ENCODE data around the gene TRMT61A. TPM values are rescaled to one million over a fixed set of nuclear protein-coding genes. Genes with fewer than 3 reads are reported as not detected.

TRMT61A gene
- total and polyA plus RNA-seq, 2 of the 13 experiments (the other 11 are each of a cell fraction or from before 2014, with no cell fraction given) = 6.5 to 13.6 TPM

DNA sequence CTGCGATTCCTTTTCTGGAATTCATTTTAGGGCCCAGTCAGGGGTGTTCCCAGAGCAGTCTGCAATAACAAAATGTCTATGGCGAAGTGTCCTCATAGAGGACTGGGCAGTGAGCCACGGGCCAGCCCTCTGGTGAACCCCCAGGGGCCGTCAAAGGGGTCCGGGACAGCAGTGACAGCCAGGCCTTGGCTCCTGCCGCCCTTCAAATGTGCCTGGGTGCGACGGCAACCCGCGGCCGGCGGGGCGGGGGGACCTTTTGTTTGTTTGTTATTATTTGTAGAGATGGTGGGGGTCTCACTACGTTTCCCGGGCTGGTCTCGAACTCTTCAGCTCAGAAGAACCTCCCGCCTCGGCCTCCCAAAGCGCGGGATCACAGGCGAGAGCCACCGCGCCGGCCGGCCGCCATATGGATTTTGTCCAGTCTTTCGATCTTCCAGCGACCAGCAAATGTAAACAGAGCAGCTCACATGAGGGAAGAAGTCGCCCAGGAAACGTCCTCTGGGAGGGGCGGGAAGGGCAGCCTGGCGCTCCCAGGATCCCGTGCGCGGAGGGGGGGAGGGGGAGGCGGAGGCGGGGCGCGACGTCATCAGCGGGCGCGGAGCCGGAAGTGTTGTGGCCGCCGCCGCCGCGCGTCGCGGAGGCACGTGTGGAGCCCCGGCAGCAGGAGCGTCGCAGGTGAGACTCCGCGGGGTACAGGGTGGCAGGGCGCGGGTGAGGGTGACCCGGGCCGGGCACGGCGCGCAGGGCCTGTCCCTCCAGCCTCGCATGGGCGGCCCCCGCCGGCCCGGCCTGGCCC is at the start of gene TRMT61A (continued):
- TF ChIP-seq, protein P1, sequence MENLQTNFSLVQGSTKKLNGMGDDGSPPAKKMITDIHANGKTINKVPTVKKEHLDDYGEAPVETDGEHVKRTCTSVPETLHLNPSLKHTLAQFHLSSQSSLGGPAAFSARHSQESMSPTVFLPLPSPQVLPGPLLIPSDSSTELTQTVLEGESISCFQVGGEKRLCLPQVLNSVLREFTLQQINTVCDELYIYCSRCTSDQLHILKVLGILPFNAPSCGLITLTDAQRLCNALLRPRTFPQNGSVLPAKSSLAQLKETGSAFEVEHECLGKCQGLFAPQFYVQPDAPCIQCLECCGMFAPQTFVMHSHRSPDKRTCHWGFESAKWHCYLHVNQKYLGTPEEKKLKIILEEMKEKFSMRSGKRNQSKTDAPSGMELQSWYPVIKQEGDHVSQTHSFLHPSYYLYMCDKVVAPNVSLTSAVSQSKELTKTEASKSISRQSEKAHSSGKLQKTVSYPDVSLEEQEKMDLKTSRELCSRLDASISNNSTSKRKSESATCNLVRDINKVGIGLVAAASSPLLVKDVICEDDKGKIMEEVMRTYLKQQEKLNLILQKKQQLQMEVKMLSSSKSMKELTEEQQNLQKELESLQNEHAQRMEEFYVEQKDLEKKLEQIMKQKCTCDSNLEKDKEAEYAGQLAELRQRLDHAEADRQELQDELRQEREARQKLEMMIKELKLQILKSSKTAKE (CRISPR knock-in tag; IDR thresholded peaks at IDR 0.05; ENCODE audit: borderline replicate concordance) = 0 out of 2 replicates have a peak, but pooled peaks have one; percentile 6
- TF ChIP-seq ZNF326 (CRISPR knock-in tag; IDR thresholded peaks at IDR 0.05; ENCODE audit: borderline replicate concordance) (no peak), ZNF660 (CRISPR knock-in tag; IDR thresholded peaks at IDR 0.05; ENCODE audit: borderline replicate concordance, low read depth) (no peak), HCFC1 (IDR thresholded peaks at IDR 0.05; ENCODE audit: low read depth, low read length) (peak; percentile 47; the same call in 1 of the 2 replicates), ZFX (CRISPR knock-in tag; IDR thresholded peaks at IDR 0.05; ENCODE audit: low read depth) (peak; percentile 58), BORCS8-MEF2B (CRISPR knock-in tag; IDR thresholded peaks at IDR 0.05) (no peak), ZNF512B (CRISPR knock-in tag; IDR thresholded peaks at IDR 0.05; ENCODE audit: borderline replicate concordance) (no peak), ZNF691 (CRISPR knock-in tag; IDR thresholded peaks at IDR 0.05; ENCODE audit: borderline replicate concordance, low read depth) (no peak), TEAD2 (CRISPR knock-in tag; IDR thresholded peaks at IDR 0.05) (no peak), TAF15 (IDR thresholded peaks at IDR 0.05; ENCODE audit: low read depth, low read length, poor library complexity, severe bottlenecking) (no peak), NR3C1 (CRISPR knock-in tag; IDR thresholded peaks at IDR 0.05) (no peak), MAFK (conservative IDR thresholded peaks at IDR 0.05 in 1 of 2, IDR thresholded peaks at IDR 0.05 in 1 of 2; ENCODE audit: low read length in 2 of 2) (no peak), HES4 (CRISPR knock-in tag; IDR thresholded peaks at IDR 0.05; ENCODE audit: borderline replicate concordance) (no peak), RFX3 (CRISPR knock-in tag; IDR thresholded peaks at IDR 0.05) (0 out of 2 replicates have a peak, but pooled peaks have one; percentile 40), BHLHE40 (IDR thresholded peaks at IDR 0.05; ENCODE audit: low read length) (peak; percentile 91), XBP1 (CRISPR knock-in tag; IDR thresholded peaks at IDR 0.05) (no peak)
- TF ChIP-seq, protein P2, sequence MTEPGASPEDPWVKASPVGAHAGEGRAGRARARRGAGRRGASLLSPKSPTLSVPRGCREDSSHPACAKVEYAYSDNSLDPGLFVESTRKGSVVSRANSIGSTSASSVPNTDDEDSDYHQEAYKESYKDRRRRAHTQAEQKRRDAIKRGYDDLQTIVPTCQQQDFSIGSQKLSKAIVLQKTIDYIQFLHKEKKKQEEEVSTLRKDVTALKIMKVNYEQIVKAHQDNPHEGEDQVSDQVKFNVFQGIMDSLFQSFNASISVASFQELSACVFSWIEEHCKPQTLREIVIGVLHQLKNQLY (CRISPR knock-in tag; IDR thresholded peaks at IDR 0.05) = no peak; the same call in 1 of the 2 replicates
- TF ChIP-seq, protein P3, sequence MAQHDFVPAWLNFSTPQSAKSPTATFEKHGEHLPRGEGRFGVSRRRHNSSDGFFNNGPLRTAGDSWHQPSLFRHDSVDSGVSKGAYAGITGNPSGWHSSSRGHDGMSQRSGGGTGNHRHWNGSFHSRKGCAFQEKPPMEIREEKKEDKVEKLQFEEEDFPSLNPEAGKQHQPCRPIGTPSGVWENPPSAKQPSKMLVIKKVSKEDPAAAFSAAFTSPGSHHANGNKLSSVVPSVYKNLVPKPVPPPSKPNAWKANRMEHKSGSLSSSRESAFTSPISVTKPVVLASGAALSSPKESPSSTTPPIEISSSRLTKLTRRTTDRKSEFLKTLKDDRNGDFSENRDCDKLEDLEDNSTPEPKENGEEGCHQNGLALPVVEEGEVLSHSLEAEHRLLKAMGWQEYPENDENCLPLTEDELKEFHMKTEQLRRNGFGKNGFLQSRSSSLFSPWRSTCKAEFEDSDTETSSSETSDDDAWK (CRISPR knock-in tag; IDR thresholded peaks at IDR 0.05) = no peak
- TF ChIP-seq, protein P4, sequence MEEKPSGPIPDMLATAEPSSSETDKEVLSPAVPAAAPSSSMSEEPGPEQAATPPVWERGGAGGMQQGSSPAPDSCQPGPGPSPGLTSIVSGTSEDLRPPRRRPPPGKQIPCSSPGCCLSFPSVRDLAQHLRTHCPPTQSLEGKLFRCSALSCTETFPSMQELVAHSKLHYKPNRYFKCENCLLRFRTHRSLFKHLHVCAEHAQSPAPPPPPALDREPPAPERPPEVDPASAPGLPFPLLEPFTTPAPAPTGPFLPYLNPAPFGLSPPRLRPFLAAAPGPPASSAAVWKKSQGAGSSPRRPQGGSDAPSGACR (CRISPR knock-in tag; IDR thresholded peaks at IDR 0.05) = no peak
